ENCODE results near the gene SLC35F3.

DNA sequence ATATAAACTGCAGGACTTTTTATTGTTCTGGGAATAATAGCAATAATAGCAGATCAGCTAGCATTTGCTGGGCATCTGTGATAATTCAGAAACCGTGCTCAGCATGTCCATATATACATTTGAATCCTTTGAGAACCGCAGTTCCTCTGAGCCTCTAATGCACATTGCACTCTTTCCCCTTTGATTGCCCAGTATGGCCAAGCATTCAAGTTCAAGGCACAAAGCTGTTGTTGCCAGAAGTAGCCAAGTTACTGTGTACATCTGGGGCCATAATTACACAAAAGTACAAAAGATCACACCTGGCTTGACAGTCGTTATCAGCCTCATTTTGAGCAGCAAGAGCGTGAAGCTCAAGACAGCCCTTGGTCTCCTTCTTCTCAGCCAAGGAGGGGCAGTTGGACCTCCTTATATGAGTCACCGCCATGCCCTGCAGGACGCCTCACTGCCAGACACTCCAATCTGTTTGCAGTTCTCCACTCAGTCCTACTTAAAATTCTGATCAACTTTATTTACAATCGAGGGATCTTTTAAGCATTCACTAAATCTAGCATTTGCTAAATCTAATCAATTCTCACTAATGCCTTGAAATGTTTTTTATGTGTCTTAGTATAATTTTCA lies 216.0 kb downstream of the SLC35F3 start:
- TF ChIP-seq TEAD4 (IDR thresholded peaks at IDR 0.05) (no peak), TAF1 (IDR thresholded peaks at IDR 0.05; ENCODE audit: low read depth) (no peak), YY1 (IDR thresholded peaks at IDR 0.05; ENCODE audit: low read depth) (no peak), EGR1 (IDR thresholded peaks at IDR 0.05) (no peak), FOXM1 (IDR thresholded peaks at IDR 0.05; ENCODE audit: borderline replicate concordance, low read depth) (no peak)
- TF ChIP-seq, protein P1, sequence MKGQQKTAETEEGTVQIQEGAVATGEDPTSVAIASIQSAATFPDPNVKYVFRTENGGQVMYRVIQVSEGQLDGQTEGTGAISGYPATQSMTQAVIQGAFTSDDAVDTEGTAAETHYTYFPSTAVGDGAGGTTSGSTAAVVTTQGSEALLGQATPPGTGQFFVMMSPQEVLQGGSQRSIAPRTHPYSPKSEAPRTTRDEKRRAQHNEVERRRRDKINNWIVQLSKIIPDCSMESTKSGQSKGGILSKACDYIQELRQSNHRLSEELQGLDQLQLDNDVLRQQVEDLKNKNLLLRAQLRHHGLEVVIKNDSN (IDR thresholded peaks at IDR 0.05), result no peak
- TF ChIP-seq, protein P2, sequence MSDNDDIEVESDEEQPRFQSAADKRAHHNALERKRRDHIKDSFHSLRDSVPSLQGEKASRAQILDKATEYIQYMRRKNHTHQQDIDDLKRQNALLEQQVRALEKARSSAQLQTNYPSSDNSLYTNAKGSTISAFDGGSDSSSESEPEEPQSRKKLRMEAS (IDR thresholded peaks at IDR 0.05), result no peak

All from Ishikawa (cell line).